Sigmoid colon (tissue), 7 donors: ENCODE results near the gene FRS3. TPM values are rescaled to one million over a fixed set of nuclear protein-coding genes. Genes with fewer than 3 reads are reported as not detected.

Experiments
- DNase-seq: peaks from one replicate; pipeline ENCODE4 v3.0.0-alpha.2; 2019
- H3K27ac ChIP-seq, 4 donors: fragments of 200-600 bp; sonication (generic); one replicate each; pipeline ENCODE4 v1.5.1; 2016 to 2019; ENCODE audit warnings: mild to moderate bottlenecking in 1 of 4
- H3K27me3 ChIP-seq, 3 donors: fragments of 200-600 bp; sonication (generic); one replicate each; pipeline ENCODE4 v1.5.1; 2019; ENCODE audit warnings: mild to moderate bottlenecking in 1 of 3
- H3K36me3 ChIP-seq, 4 donors: fragments of 200-600 bp; sonication (generic); one replicate each; pipeline ENCODE4 v1.5.1; 2016 to 2019
- H3K4me1 ChIP-seq, 4 donors: fragments of 200-600 bp; sonication (generic); one replicate each; pipeline ENCODE4 v1.5.1; 2017 to 2019
- H3K4me3 ChIP-seq, 4 donors: fragments of 200-600 bp; sonication (generic); one replicate each; pipeline ENCODE4 v1.5.1; 2017 to 2019; ENCODE audit warnings: mild to moderate bottlenecking in 2 of 4, moderate library complexity in 1 of 4
- H3K9me3 ChIP-seq, 4 donors: fragments of 200-600 bp in 3 of 4; sonication (generic) in 3 of 4; one replicate each; pipeline versions ENCODE4 v1.5.1 to v1.6.1; 2013 to 2019
- EP300 ChIP-seq, 4 donors: sonication (generic); formaldehyde crosslinking; IDR thresholded peaks; one replicate each; pipeline ENCODE4 v1.6.1; 2017; ENCODE audit warnings: antibody characterized with exemption in 4 of 4
- POLR2A ChIP-seq, 2 donors: fragments of 450-650 bp; IDR thresholded peaks; one replicate each; pipeline ENCODE4 v1.6.1; 2016; ENCODE audit warnings: antibody characterized with exemption in 2 of 2, mild to moderate bottlenecking in 2 of 2, moderate library complexity in 2 of 2
- POLR2AphosphoS5 ChIP-seq, 4 donors: sonication (generic); formaldehyde crosslinking; IDR thresholded peaks; one replicate each; pipeline ENCODE4 v1.6.1; 2017; ENCODE audit warnings: antibody characterized with exemption in 4 of 4
- WGBS, 2 donors: extraction: QIAGEN DNeasy Blood & Tissue Kit; methylation state at CpG; one replicate each; pipeline ENCODE4 v1.1.7; 2013; 5-methylcytosine and 5-hydroxymethylcytosine counted together
- intact Hi-C: fragments of 100-400 bp; cut with DNase I; formaldehyde crosslinking; loops from one replicate; pipeline ENCODE4 v1.15.1; 2023
- polyA plus RNA-seq, 3 donors: library from polyadenylated mRNA; stranded (reverse); fragments of 200-250 nt; gene quantifications; one replicate each; pipeline ENCODE4 v1.2.3, GENCODE V29; 2013
- total RNA-seq, 4 donors: library from RNA; depleted of rRNA; stranded (reverse); fragments of >200 nt; gene quantifications; one replicate each; pipeline ENCODE4 v1.1.0, GENCODE V29; 2016
- TF ChIP-seq, protein P1 (sequence below), 4 experiments: fragments of 450-650 bp in 3 of 4; fragments of 200-600 bp in 1 of 4; IDR thresholded peaks; one replicate each; pipeline ENCODE4 v1.5.1; 2016 to 2019; ENCODE audit warnings: antibody characterized with exemption in 4 of 4, mild to moderate bottlenecking in 3 of 4, moderate library complexity in 2 of 4
- donor health status: healthy with polysubstance abuse.
- donor health status: Bipolar disorder and iron deficiency.
- donor health status: healthy.

The FRS3 gene
- total and polyA plus RNA-seq, 7 donors, result 1.6 to 4.9 (median 4.6) TPM

GRCh38 chr6:41771058-41771983 is 8.4 kb downstream of the FRS3 start:
- TF ChIP-seq, protein P1, sequence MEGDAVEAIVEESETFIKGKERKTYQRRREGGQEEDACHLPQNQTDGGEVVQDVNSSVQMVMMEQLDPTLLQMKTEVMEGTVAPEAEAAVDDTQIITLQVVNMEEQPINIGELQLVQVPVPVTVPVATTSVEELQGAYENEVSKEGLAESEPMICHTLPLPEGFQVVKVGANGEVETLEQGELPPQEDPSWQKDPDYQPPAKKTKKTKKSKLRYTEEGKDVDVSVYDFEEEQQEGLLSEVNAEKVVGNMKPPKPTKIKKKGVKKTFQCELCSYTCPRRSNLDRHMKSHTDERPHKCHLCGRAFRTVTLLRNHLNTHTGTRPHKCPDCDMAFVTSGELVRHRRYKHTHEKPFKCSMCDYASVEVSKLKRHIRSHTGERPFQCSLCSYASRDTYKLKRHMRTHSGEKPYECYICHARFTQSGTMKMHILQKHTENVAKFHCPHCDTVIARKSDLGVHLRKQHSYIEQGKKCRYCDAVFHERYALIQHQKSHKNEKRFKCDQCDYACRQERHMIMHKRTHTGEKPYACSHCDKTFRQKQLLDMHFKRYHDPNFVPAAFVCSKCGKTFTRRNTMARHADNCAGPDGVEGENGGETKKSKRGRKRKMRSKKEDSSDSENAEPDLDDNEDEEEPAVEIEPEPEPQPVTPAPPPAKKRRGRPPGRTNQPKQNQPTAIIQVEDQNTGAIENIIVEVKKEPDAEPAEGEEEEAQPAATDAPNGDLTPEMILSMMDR (IDR thresholded peaks at IDR 0.05), result no peak
- TF ChIP-seq POLR2AphosphoS5 (IDR thresholded peaks at IDR 0.05) (no peak), POLR2A (IDR thresholded peaks at IDR 0.05) (no peak), EP300 (IDR thresholded peaks at IDR 0.05) (no peak)
- peaks cover 0 to 10% (median 7%) of the 10 kb centered on the region in 4 donors for H3K4me1 ChIP-seq
- H3K27me3 ChIP-seq, result no peaks in the 10 kb centered on the region
- intact Hi-C loops, result no loop called here
- DNase-seq, result no peak
- no peak overlapping the region for H3K4me3 ChIP-seq
- no peaks in the 10 kb centered on the region for H3K9me3 ChIP-seq
- H3K27ac ChIP-seq, result no peak overlapping the region
- WGBS, 2 donors, result 94% methylated on average over 29 of the region's 29 CpGs
- H3K36me3 ChIP-seq, result peaks cover 12 to 68% (median 42%) of the 10 kb centered on the region in 4 donors

- Histone ChIP-seq H3K4me1 (peaks cover 0 to 10% (median 7%) of the 10 kb centered on the region in 4 donors), H3K27me3 (no peaks in the 10 kb centered on the region), H3K27ac (no peak overlapping the region), H3K4me3 (no peak overlapping the region), H3K36me3 (peaks cover 12 to 60% (median 39%) of the 10 kb centered on the region in 4 donors), H3K9me3 (no peaks in the 10 kb centered on the region)
- no peak for DNase-seq
- 94% methylated on average over 30 of the region's 30 CpGs for WGBS, 2 donors
- TF ChIP-seq POLR2AphosphoS5 (IDR thresholded peaks at IDR 0.05), result no peak
- TF ChIP-seq EP300 (IDR thresholded peaks at IDR 0.05), result no peak
- TF ChIP-seq POLR2A (IDR thresholded peaks at IDR 0.05), result no peak
- TF ChIP-seq, protein P1 (IDR thresholded peaks at IDR 0.05), result no peak
- intact Hi-C loops, result no loop called here
Measured at GRCh38 chr6:41770381-41771057, 9.2 kb downstream of the FRS3 start.

- intact Hi-C loops, result no loop called here
- Histone ChIP-seq H3K36me3 (peaks cover 4 to 49% (median 29%) of the 10 kb centered on the region in 4 donors), H3K4me3 (no peak overlapping the region), H3K27me3 (no peaks in the 10 kb centered on the region), H3K9me3 (no peaks in the 10 kb centered on the region), H3K27ac (no peak overlapping the region), H3K4me1 (peaks cover 0 to 10% (median 7%) of the 10 kb centered on the region in 4 donors)
- 95% methylated on average over 8 of the region's 8 CpGs for WGBS, 2 donors
- TF ChIP-seq POLR2AphosphoS5 (IDR thresholded peaks at IDR 0.05) (no peak), EP300 (IDR thresholded peaks at IDR 0.05) (no peak), POLR2A (IDR thresholded peaks at IDR 0.05) (no peak)
- TF ChIP-seq, protein P1 (IDR thresholded peaks at IDR 0.05), result no peak
- no peak for DNase-seq
Measured at GRCh38 chr6:41769376-41769775, 10.3 kb downstream of the FRS3 start.

DNA sequence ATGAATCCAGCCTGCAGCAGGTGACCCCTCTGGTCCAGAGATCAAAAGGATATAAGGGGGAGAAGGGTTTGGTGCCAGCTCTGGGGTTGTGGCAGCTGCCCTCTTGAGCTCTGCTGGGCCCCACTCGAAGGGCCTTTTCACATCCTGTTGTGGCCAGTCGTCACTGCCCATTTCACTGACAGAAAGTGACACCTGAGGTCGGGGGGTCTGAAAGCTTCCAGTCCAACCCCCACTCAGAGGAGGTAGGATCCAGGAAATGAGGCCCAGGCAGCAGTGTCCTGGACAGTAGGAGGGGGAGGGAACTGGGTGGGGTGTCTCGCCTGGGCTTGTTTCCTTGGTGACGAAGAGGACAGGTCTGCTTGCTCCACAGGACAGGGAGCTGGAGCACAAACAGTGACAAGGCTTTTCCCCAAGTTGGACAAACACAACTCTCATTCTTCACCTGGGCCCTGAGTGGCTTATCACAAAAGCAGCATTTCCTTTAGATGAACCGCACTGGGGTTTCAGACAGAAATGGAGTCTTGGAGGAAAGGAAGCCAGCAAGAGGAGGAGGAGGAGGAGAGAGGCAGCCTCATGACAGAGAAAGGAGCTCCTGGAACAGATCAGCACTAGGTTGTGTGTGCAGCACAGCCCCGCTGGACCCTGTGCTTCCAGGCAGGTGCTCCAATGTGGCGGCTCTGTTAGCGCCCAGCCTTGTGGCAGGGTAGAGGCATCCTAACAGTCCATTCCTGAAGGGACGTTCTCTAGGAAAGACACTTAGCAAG is 11.0 kb downstream of the FRS3 start:
- H3K9me3 ChIP-seq, result no peaks in the 10 kb centered on the region
- 40 to 60% methylated on average over 10 of the region's 10 CpGs for WGBS, 2 donors
- no peak overlapping the region for H3K4me3 ChIP-seq
- DNase-seq, result no peak
- peaks cover 0 to 10% (median 7%) of the 10 kb centered on the region in 4 donors for H3K4me1 ChIP-seq
- TF ChIP-seq, protein P1 (IDR thresholded peaks at IDR 0.05), result no peak
- no peak for TF ChIP-seq EP300 (IDR thresholded peaks at IDR 0.05)
- TF ChIP-seq POLR2A (IDR thresholded peaks at IDR 0.05), result no peak
- TF ChIP-seq POLR2AphosphoS5 (IDR thresholded peaks at IDR 0.05), result no peak
- no peak overlapping the region for H3K27ac ChIP-seq
- no peaks in the 10 kb centered on the region for H3K27me3 ChIP-seq
- peaks cover 0 to 43% (median 24%) of the 10 kb centered on the region in 4 donors for H3K36me3 ChIP-seq
- intact Hi-C loops, result no loop called here
